HG02588 (cell line): ENCODE measurements around the gene CORO1C.
A peak's percentile ranks its signal among the peaks of the same experiment; 100 is the strongest.
"Not testable (repeated sequence)": the region's sequence is repeated elsewhere in the genome, so short reads cannot be mapped to it uniquely, and the experiment has no call there.

Source experiments
- ATAC-seq: cut with Tn5 transposase; IDR thresholded peaks from one replicate; pipeline ENCODE4 v1.9.1; 2021; ENCODE audit warnings: mild to moderate bottlenecking, moderate library complexity; ENCODE audit not compliant: unreplicated experiment

Gene CORO1C

DNA sequence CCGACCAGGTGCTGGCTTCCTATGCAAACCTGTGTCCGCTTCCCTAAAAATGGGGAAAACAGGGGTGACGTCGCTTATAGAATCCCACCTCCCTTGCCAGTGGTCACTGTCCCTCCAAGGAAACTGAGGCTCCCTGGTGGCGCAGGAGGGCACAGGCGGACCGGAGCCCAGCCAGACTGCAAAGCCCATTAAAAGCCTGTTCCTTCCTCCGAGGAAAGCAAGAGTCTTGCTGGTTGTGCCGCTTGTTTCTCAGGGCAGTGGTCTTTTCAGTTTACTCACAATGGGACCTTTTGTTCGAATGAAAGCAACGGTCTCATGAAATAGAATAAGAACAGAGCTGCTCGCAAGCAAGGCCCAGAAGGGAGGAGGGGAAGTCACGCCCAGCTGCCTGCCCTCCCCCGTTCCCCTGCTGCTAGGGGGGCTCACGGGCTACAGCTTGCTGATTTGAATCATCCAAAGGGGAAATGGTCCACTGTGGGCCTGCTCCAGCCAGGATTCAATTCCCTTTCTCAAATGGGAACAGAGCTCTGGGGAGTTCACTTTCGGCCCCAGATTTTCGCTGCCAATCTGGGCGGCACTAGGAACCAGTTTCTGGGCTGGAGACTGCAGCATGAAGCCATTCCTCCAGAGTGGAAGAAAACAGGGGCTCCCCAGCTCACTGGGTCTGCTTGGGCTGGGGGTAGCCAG, 93.0 kb downstream of the CORO1C start:
- ATAC-seq: no peak

DNA sequence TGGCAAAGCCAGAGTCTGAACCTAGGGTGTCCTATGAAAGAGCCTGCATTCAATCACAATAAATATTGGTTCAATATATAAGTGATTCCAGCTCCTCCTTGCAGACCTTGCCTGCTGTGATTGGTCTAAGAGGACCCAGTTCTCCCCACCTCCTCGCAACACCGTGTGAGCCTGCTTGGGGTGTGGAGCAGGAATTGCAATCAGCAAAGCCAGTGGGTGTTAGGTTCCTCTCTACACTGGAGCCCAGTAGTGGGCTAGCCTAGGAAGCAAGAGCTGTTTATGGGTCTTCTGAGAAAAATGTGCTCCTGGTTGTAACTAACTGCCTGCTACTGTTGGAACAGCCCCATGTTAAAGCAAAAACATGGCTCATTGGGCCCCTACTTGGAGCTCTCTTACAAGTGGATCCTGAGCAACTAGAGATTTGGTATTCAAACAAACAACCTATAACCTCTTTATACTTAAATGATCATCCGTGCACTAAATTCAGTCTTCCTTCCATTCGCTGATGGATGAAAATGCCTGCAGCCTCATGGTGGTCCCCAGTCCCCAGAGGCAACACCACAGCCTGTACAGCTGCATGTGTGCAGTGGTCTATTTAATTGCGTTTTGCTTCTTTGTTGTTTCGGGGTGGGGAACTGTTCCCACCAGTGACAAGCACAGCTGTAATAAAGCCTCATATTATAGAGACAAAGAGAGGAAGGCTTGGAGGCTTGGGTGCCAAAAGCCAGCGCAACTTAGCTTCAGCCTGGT, 93.9 kb downstream of the CORO1C start:
- ATAC-seq: no peak

GRCh38 chr12:108635997-108636808, 95.1 kb downstream of the CORO1C start:
- no peak for ATAC-seq

GRCh38 chr12:108635201-108635996, 95.9 kb downstream of the CORO1C start:
- ATAC-seq: peak; percentile 41

DNA sequence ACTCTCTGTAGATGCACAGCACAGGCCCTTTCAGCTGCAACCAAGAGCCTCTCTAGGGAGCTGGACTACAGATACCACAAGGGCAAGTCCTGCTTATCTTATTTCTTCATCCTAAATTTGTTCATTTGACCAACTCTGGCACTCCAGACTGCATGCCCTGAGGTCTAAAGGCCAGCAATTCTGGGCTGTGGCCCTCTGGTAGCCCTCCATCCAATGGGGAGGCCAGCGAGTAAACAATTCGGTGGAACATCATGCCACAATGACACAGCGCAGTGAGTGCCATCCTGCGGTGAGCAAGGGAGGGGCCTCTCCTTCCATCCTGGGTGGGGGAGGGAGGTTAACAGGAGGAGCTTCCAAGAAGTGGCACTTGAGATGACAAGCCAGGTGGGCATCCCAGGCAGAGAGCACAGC, 97.0 kb downstream of the CORO1C start:
- no peak for ATAC-seq

- ATAC-seq: peak; percentile 52
Observed at GRCh38 chr12:108633534-108634248, 97.6 kb downstream of the CORO1C start, which contains the start of gene SELPLG. Gene SELPLG, minus strand, starts transcription at chr12:108633894. Its CDS starts 9,587 bp downstream, at chr12:108624307.

GRCh38 chr12:108633081-108633533, 98.2 kb downstream of the CORO1C start:
- ATAC-seq: no peak

DNA sequence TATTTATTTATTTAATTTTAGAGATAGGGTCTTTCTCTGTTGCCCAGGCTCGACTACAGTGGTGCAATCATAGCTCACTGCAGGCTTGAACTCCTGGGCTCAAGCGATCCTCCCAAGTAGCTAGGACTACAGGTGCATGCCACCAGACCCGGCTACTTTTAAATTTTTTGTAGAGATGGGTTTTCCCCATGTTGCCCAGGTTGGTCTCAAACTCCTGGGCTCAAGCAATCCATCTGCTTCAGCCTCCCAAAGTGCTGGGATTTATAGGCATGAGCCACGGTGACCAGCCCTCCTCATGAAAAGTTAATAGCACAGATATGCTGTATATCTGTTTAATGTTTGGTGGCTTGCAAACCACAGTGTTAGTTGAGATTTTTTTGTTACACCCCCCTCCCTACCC, 100.1 kb downstream of the CORO1C start:
- ATAC-seq: not testable (repeated sequence)

DNA sequence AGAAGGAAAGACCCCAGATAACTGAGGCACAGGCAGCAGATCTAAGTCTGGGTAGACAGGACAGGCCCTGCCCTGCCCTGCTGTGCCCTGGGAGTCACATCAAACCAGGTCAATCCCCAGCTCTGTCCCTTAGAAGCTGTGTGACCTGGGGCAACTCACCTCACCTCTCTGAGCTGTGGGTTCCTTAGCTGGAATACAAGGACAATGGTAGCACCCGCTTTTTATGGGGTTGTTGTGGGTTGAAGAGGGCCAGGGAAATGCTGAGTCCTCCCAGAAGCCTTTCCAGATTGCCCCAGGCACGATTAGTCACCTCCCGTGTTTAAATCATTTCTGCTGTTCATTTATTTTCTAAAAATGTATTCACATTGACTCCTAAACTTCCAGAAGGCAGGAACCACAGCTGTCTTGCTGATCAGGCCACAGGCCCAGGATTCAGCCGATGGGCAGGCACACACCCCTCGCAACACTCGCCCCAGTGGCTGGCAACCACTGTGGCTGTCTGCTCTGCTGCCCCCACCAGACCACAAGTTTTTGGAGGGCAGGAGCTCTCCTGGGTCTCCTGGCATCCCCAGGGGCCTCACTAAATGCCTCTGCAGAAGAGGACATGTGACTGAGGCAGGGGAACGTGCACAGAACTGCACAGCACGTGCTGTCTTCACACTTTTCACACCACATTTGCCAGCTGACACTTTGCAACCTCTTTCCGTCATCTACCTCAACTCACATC, 100.7 kb downstream of the CORO1C start:
- no peak for ATAC-seq

DNA sequence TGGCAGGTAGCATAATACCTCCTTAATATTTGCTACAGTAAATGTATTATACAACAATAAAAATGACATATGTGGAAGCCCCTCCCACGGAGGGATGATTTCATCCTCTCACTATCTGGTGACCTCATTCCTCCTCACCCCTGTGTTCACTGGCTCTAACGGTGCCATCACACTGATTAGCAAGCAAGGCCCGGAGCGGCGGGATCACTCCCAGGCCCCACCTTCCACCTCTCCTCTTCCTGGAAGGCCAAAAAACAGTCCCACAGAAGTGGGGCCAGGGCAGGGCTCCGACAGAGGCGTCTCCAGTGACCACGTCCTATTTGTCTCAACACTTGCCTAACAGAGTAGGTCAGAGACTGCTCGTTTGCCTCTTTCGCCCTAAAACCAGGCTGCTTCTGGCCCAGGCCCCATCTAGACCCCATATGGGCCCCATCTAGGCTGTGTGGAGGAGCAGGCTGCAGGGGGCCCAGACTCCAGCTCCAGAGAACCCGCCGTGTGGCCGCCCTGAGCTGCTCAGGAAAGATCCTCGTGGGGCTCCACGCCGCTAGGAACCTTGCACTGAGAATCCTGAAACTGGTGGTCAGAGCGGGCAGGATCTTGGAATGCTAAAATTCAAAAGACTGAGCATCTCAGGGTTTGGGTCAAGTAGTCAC, 101.4 kb downstream of the CORO1C start:
- ATAC-seq: no peak

DNA sequence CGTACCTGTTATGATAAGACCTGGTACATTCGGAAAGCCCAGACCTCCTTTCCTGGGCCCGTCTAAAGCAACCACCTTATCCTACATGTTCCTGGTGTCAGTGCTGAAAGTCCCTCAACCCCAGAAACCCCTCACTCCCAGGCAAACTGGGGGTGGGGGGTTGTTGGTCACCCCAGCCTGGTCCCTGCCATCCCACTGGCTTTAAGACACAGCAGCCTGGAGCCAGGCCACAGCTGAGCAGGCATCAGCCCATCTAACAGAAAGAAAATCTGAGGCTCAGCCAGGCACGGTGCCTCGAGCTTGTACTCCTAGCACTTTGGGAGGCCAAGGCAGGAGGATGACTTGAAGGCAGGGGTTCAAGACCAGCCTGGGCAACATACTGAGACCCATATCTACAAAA, 102.2 kb downstream of the CORO1C start:
- no peak for ATAC-seq

GRCh38 chr12:108627134-108627920, 104.0 kb downstream of the CORO1C start:
- no peak for ATAC-seq

DNA sequence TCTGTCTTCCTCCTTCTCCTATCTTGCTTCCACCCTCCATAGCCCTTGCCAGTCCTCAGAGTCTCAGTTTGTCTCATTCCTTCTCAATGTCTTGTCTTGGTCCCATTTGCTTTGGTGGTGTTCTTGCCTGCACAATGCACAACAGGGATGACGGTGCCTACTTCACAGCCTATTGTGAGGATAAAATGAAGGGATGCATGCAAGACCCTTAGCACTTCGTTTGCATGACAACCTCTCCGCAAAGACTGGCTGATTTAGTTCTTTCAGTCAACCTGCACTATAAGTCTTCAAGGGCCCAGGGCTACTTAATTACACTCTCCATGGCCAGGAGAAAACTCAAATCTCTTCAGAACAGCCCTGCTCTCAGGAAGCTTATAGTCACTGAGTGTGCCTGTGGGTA, 106.1 kb downstream of the CORO1C start:
- ATAC-seq: no peak

DNA sequence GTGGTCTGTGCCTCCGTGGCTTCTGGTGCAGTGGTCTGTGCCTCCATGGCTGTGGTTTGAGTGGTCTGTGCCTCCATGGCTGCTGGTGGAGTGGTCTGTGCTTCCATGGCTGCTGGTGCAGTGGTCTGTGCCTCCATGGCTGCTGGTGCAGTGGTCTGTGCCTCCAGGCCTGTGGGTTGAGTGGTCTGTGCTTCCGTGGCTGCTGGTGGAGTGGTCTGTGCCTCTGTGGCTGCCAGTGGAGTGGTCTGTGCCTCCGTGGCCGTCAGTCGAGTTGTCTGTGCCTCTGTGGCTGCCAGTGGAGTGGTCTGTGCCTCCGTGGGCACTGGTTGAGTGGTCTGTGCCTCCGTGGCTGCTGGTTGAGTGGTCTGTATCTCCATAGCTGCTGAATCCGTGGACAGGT, 107.7 kb downstream of the CORO1C start:
- ATAC-seq: no peak

GRCh38 chr12:108622921-108623514, 108.3 kb downstream of the CORO1C start:
- no peak for ATAC-seq

- no peak for ATAC-seq
Observed at GRCh38 chr12:108622421-108622820, 108.9 kb downstream of the CORO1C start.

- no peak for ATAC-seq
Observed at GRCh38 chr12:108621161-108621560, 110.2 kb downstream of the CORO1C start.
